Activated naive CD4-positive, alpha-beta T cell treated with anti-CD3 and anti-CD28 coated beads for 36 hours (primary cell): ENCODE results near the gene TMEM52B. TPM values are rescaled to one million over a fixed set of nuclear protein-coding genes. Genes with fewer than 3 reads are reported as not detected.
"Not testable (repeated sequence)": the region's sequence is repeated elsewhere in the genome, so short reads cannot be mapped to it uniquely, and the experiment has no call there.

Experiments used
- CTCF ChIA-PET: fragments of 350-600 bp; sonication (Branson Sonifier 250); formaldehyde crosslinking; loops from one replicate; lab custom pipeline; 2021; ENCODE audit warnings: antibody characterized with exemption; lab: Charles Lee
- DNase-seq: peaks from one replicate; pipeline ENCODE4 v3.0.0-alpha.2; 2020
- H3K27ac Mint-ChIP-seq: one replicate; pipeline ENCODE4 v1.8.0; 2021; ENCODE audit warnings: mild to moderate bottlenecking, mixed read lengths
- H3K27me3 Mint-ChIP-seq: one replicate; pipeline ENCODE4 v1.8.0; 2021; ENCODE audit warnings: low read depth, mixed read lengths
- H3K36me3 Mint-ChIP-seq: one replicate; pipeline ENCODE4 v1.8.0; 2021; ENCODE audit warnings: low read depth, mixed read lengths
- H3K4me1 Mint-ChIP-seq: one replicate; pipeline ENCODE4 v1.8.0; 2021; ENCODE audit warnings: low read depth, mixed read lengths
- H3K4me3 Mint-ChIP-seq: one replicate; pipeline ENCODE4 v1.8.0; 2021; ENCODE audit warnings: mild to moderate bottlenecking, moderate library complexity, mixed read lengths
- H3K9me3 Mint-ChIP-seq: one replicate; pipeline ENCODE4 v1.8.0; 2021; ENCODE audit warnings: mixed read lengths
- intact Hi-C: fragments of 100-400 bp; cut with micrococcal nuclease; formaldehyde crosslinking; loops from one replicate; pipeline ENCODE4 v1.15.1; 2023
- total RNA-seq, 2 experiments: library from RNA; stranded (reverse); gene quantifications; one replicate each; pipeline ENCODE4 v1.2.3, GENCODE V29; 2021

Gene TMEM52B
- total RNA-seq, 2 experiments from 2014 or later: not detected

GRCh38 chr12:10191865-10192264 is 13.0 kb downstream of the TMEM52B start:
- H3K4me1 Mint-ChIP-seq: peaks cover 4% of the 10 kb centered on the region
- no peak overlapping the region for H3K27ac Mint-ChIP-seq
- H3K36me3 Mint-ChIP-seq: no peaks in the 10 kb centered on the region
- no peak overlapping the region for H3K4me3 Mint-ChIP-seq
- intact Hi-C loops: loop anchor here (5.0 kb wide), 1 partner anchor 380 kb away; no protein-coding TSS in a partner anchor
- H3K27me3 Mint-ChIP-seq: peaks cover 5% of the 10 kb centered on the region
- H3K9me3 Mint-ChIP-seq: no peaks in the 10 kb centered on the region
- no peak for DNase-seq
- CTCF ChIA-PET: interaction anchor here (0.8 to 5.9 kb wide), 3 partner anchors 23 to 158 kb away, joined by 3 to 63 read pairs (median 3); no protein-coding TSS in a partner anchor

GRCh38 chr12:10194160-10194670 is 15.4 kb downstream of the TMEM52B start:
- H3K4me3 Mint-ChIP-seq: no peak overlapping the region
- peaks cover 4% of the 10 kb centered on the region for H3K4me1 Mint-ChIP-seq
- CTCF ChIA-PET: interaction anchor here (0.7 to 1.5 kb wide), 4 partner anchors 14 to 368 kb away, joined by 3 to 5 read pairs (median 3); no protein-coding TSS in a partner anchor
- H3K27me3 Mint-ChIP-seq: peaks cover 5% of the 10 kb centered on the region
- H3K36me3 Mint-ChIP-seq: no peaks in the 10 kb centered on the region
- intact Hi-C loops: loop anchor here (5.0 kb wide), 1 partner anchor 382 kb away; no protein-coding TSS in a partner anchor
- no peak overlapping the region for H3K27ac Mint-ChIP-seq
- no peaks in the 10 kb centered on the region for H3K9me3 Mint-ChIP-seq
- no peak for DNase-seq

- H3K27me3 Mint-ChIP-seq: peaks cover 5% of the 10 kb centered on the region
- H3K9me3 Mint-ChIP-seq: no peaks in the 10 kb centered on the region
- H3K36me3 Mint-ChIP-seq: no peaks in the 10 kb centered on the region
- no peaks in the 10 kb centered on the region for H3K4me1 Mint-ChIP-seq
- DNase-seq: no peak
- intact Hi-C loops: no loop called here
- CTCF ChIA-PET: interaction anchor here (0.7 to 1.5 kb wide), 4 partner anchors 12 to 256 kb away, joined by 4 to 6 read pairs (median 4); partner anchors contain the start of gene GABARAPL1
- no peak overlapping the region for H3K27ac Mint-ChIP-seq
- H3K4me3 Mint-ChIP-seq: no peak overlapping the region
These were observed 17.4 kb downstream of the TMEM52B start for GRCh38 chr12:10196210-10196609.

GRCh38 chr12:10197879-10198278 is 19.0 kb downstream of the TMEM52B start:
- DNase-seq: no peak
- peaks cover 5% of the 10 kb centered on the region for H3K27me3 Mint-ChIP-seq
- no peaks in the 10 kb centered on the region for H3K36me3 Mint-ChIP-seq
- H3K4me1 Mint-ChIP-seq: no peaks in the 10 kb centered on the region
- no peaks in the 10 kb centered on the region for H3K9me3 Mint-ChIP-seq
- no peak overlapping the region for H3K27ac Mint-ChIP-seq
- CTCF ChIA-PET: no interaction called here
- intact Hi-C loops: no loop called here
- no peak overlapping the region for H3K4me3 Mint-ChIP-seq

- H3K9me3 Mint-ChIP-seq, H3K27ac Mint-ChIP-seq, CTCF ChIA-PET, intact Hi-C loops, DNase-seq, H3K4me3 Mint-ChIP-seq, H3K4me1 Mint-ChIP-seq, H3K36me3 Mint-ChIP-seq, H3K27me3 Mint-ChIP-seq: not testable (repeated sequence)
These were observed 25.7 kb downstream of the TMEM52B start for GRCh38 chr12:10204495-10204894.

- intact Hi-C loops: no loop called here
- no peaks in the 10 kb centered on the region for H3K27me3 Mint-ChIP-seq
- CTCF ChIA-PET: no interaction called here
- no peaks in the 10 kb centered on the region for H3K4me1 Mint-ChIP-seq
- H3K27ac Mint-ChIP-seq: no peak overlapping the region
- no peaks in the 10 kb centered on the region for H3K36me3 Mint-ChIP-seq
- no peaks in the 10 kb centered on the region for H3K9me3 Mint-ChIP-seq
- H3K4me3 Mint-ChIP-seq: no peak overlapping the region
- DNase-seq: no peak
These were observed 26.5 kb downstream of the TMEM52B start for GRCh38 chr12:10205220-10205807.

- peaks cover 4% of the 10 kb centered on the region for H3K4me1 Mint-ChIP-seq
- DNase-seq: no peak
- no peaks in the 10 kb centered on the region for H3K36me3 Mint-ChIP-seq
- CTCF ChIA-PET: interaction anchor here (0.6 kb wide), 1 partner anchor 10 kb away, joined by 4 read pairs; no protein-coding TSS in a partner anchor
- no peak overlapping the region for H3K4me3 Mint-ChIP-seq
- no peaks in the 10 kb centered on the region for H3K27me3 Mint-ChIP-seq
- intact Hi-C loops: no loop called here
- no peak overlapping the region for H3K27ac Mint-ChIP-seq
- no peaks in the 10 kb centered on the region for H3K9me3 Mint-ChIP-seq
These were observed 28.3 kb downstream of the TMEM52B start for GRCh38 chr12:10207136-10207535.

- Mint-ChIP-seq H3K27ac (no peak overlapping the region), H3K27me3 (no peaks in the 10 kb centered on the region), H3K4me1 (peaks cover 22% of the 10 kb centered on the region), H3K4me3 (no peak overlapping the region), H3K9me3 (no peaks in the 10 kb centered on the region), H3K36me3 (no peaks in the 10 kb centered on the region)
- intact Hi-C loops: loop anchor here (10.0 kb wide), 1 partner anchor 545 kb away; the partner anchor contains the start of gene CLEC2D
- DNase-seq: no peak
- CTCF ChIA-PET: no interaction called here
These were observed 31.4 kb downstream of the TMEM52B start for GRCh38 chr12:10210225-10210624.

GRCh38 chr12:10211101-10211939 is 32.5 kb downstream of the TMEM52B start:
- Mint-ChIP-seq H3K27ac (no peak overlapping the region), H3K4me1 (peaks cover 25% of the 10 kb centered on the region), H3K27me3 (no peaks in the 10 kb centered on the region), H3K36me3 (no peaks in the 10 kb centered on the region), H3K4me3 (no peak overlapping the region), H3K9me3 (no peaks in the 10 kb centered on the region)
- CTCF ChIA-PET: interaction anchor here (1.2 kb wide), 1 partner anchor 58 kb away, joined by 3 read pairs; no protein-coding TSS in a partner anchor
- intact Hi-C loops: loop anchor here (10.0 kb wide), 1 partner anchor 547 kb away; the partner anchor contains the start of gene CLEC2D
- DNase-seq: no peak

GRCh38 chr12:10211940-10212738 is 33.3 kb downstream of the TMEM52B start:
- Mint-ChIP-seq H3K36me3 (no peaks in the 10 kb centered on the region), H3K4me3 (peak overlapping the region; percentile 89), H3K27ac (peak overlapping the region; percentile 82), H3K9me3 (no peaks in the 10 kb centered on the region), H3K4me1 (peaks cover 25% of the 10 kb centered on the region), H3K27me3 (no peaks in the 10 kb centered on the region)
- CTCF ChIA-PET: interaction anchor here (1.0 to 1.2 kb wide), 2 partner anchors 16 to 59 kb away, joined by 3 to 4 read pairs; no protein-coding TSS in a partner anchor
- peak; percentile 91 for DNase-seq
- intact Hi-C loops: loop anchor here (1.0 to 10.0 kb wide), 13 partner anchors 59 to 959 kb away; partner anchors contain the start of genes CLEC2D, MAGOHB and SMIM10L1

GRCh38 chr12:10212739-10213131 is 33.9 kb downstream of the TMEM52B start, which contains the start of gene GABARAPL1:
GABARAPL1 (plus strand) TSS chr12:10212877; CDS start chr12:10213130, 253 bp downstream.
- CTCF ChIA-PET: interaction anchor here (1.0 to 2.6 kb wide), 2 partner anchors 17 to 60 kb away, joined by 4 to 12 read pairs; no protein-coding TSS in a partner anchor
- DNase-seq: peak; percentile 72
- H3K4me3 Mint-ChIP-seq: peak within 1 kb of the TSS; percentile 89
- intact Hi-C loops: loop anchor here (1.0 to 10.0 kb wide), 13 partner anchors 59 to 958 kb away; partner anchors contain the start of genes CLEC2D, MAGOHB and SMIM10L1
- H3K4me1 Mint-ChIP-seq: peaks cover 25% of the 10 kb centered on the region
- H3K27me3 Mint-ChIP-seq: no peaks in the 10 kb centered on the region
- no peaks in the 10 kb centered on the region for H3K9me3 Mint-ChIP-seq
- H3K36me3 Mint-ChIP-seq: no peaks in the 10 kb centered on the region
- peak within 1 kb of the TSS; percentile 82 for H3K27ac Mint-ChIP-seq
